ENCODE results near the gene PRR5.

DNA sequence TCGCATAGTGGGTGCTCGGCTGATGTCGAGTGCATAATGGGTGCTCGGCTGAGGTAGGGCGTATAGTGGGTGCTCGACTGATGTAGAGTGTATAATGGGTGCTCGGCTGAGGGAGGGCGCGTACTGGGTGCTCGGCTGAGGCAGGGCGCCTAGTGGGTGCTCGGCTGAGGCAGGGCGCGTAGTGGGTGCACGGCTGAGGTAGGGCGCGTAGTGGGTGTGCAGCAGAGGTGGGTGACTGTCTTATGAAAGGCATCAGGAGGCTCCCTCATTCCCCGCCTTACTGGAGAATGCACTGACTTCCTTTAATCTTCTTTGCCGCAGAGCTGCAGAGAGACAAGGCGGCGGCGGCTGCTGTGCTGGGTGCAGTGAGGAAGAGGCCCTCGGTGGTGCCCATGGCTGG lies 84.1 kb downstream of the PRR5 start:
- TF ChIP-seq, protein P1, sequence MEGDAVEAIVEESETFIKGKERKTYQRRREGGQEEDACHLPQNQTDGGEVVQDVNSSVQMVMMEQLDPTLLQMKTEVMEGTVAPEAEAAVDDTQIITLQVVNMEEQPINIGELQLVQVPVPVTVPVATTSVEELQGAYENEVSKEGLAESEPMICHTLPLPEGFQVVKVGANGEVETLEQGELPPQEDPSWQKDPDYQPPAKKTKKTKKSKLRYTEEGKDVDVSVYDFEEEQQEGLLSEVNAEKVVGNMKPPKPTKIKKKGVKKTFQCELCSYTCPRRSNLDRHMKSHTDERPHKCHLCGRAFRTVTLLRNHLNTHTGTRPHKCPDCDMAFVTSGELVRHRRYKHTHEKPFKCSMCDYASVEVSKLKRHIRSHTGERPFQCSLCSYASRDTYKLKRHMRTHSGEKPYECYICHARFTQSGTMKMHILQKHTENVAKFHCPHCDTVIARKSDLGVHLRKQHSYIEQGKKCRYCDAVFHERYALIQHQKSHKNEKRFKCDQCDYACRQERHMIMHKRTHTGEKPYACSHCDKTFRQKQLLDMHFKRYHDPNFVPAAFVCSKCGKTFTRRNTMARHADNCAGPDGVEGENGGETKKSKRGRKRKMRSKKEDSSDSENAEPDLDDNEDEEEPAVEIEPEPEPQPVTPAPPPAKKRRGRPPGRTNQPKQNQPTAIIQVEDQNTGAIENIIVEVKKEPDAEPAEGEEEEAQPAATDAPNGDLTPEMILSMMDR (IDR thresholded peaks at IDR 0.05 in 8 of 11, conservative IDR thresholded peaks at IDR 0.05 in 3 of 11), result no peak
- TF ChIP-seq POLR2AphosphoS5 (IDR thresholded peaks at IDR 0.05) (no peak), POLR2A (IDR thresholded peaks at IDR 0.05) (no peak)
